ENCODE measurements around the gene TLK2.

The TLK2 gene

DNA sequence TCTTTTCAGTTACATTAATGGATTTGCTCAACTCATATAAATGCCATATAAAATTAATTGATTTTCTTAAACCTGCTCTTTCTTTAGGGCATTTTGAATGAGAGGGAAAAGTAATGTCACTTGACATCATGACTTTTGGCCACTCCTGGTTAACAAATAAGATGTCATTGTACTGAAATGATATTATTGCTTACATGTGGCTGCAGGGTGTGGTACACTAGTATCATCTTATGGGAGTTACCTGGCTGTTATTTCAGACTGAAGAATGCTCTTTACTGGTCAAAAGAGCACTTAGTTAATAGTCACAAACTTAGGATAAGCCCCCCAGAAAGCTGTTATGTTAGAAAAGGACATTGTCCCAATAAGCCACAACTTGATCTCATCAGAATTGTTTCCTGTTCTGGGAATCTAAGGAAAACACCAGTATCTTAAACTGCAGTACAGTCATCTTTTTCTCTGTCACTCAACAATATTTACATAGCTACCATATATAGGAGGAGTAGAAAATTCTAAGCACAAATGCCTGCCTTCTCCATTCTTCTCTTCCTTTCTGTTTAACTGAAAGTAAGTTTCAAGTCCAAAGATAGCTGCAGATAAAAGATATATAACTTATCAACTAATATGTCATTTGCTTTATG lies 95.0 kb downstream of the TLK2 start:
- TF ChIP-seq, protein P1, sequence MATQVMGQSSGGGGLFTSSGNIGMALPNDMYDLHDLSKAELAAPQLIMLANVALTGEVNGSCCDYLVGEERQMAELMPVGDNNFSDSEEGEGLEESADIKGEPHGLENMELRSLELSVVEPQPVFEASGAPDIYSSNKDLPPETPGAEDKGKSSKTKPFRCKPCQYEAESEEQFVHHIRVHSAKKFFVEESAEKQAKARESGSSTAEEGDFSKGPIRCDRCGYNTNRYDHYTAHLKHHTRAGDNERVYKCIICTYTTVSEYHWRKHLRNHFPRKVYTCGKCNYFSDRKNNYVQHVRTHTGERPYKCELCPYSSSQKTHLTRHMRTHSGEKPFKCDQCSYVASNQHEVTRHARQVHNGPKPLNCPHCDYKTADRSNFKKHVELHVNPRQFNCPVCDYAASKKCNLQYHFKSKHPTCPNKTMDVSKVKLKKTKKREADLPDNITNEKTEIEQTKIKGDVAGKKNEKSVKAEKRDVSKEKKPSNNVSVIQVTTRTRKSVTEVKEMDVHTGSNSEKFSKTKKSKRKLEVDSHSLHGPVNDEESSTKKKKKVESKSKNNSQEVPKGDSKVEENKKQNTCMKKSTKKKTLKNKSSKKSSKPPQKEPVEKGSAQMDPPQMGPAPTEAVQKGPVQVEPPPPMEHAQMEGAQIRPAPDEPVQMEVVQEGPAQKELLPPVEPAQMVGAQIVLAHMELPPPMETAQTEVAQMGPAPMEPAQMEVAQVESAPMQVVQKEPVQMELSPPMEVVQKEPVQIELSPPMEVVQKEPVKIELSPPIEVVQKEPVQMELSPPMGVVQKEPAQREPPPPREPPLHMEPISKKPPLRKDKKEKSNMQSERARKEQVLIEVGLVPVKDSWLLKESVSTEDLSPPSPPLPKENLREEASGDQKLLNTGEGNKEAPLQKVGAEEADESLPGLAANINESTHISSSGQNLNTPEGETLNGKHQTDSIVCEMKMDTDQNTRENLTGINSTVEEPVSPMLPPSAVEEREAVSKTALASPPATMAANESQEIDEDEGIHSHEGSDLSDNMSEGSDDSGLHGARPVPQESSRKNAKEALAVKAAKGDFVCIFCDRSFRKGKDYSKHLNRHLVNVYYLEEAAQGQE (IDR thresholded peaks at IDR 0.05; ENCODE audit: insufficient read depth in 1 of 2, low read depth in 2 of 2, low read length in 2 of 2), result no peak
- TF ChIP-seq POLR2AphosphoS5 (IDR thresholded peaks at IDR 0.05; ENCODE audit: low read depth, low read length), result no peak
- no peak for TF ChIP-seq SIN3A (IDR thresholded peaks at IDR 0.05; ENCODE audit: borderline replicate concordance, insufficient read depth, low read length)
- no peak for TF ChIP-seq TAF1 (IDR thresholded peaks at IDR 0.05; ENCODE audit: borderline replicate concordance, insufficient read depth, low read length)

DNA sequence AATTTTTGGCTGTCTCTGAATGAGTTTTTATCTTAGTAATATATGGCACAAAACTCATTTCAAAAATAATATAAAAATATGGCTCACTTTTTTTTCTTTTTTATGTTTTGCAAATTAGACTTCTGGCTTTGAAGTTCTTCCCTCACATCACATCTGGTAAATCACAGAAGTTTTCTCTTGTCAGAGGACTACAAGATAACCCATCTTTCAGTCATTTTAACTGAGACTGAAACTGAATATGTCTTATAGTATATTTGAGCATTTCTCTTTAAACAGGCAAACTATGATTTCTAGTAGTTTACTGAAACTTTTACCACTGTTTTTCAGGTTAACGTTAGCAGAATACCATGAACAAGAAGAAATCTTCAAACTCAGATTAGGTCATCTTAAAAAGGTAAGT lies 97.8 kb downstream of the TLK2 start:
- TF ChIP-seq POLR2AphosphoS5 (IDR thresholded peaks at IDR 0.05; ENCODE audit: low read depth, low read length) (no peak), TAF1 (IDR thresholded peaks at IDR 0.05; ENCODE audit: borderline replicate concordance, insufficient read depth, low read length) (no peak), SIN3A (IDR thresholded peaks at IDR 0.05; ENCODE audit: borderline replicate concordance, insufficient read depth, low read length) (no peak), FOXP2 (optimal IDR thresholded peaks at IDR 0.05; ENCODE audit: borderline replicate concordance, extremely low read depth, extremely low read length, insufficient read depth) (no peak)
- TF ChIP-seq, protein P1 (IDR thresholded peaks at IDR 0.05; ENCODE audit: insufficient read depth in 1 of 2, low read depth in 2 of 2, low read length in 2 of 2), result no peak

DNA sequence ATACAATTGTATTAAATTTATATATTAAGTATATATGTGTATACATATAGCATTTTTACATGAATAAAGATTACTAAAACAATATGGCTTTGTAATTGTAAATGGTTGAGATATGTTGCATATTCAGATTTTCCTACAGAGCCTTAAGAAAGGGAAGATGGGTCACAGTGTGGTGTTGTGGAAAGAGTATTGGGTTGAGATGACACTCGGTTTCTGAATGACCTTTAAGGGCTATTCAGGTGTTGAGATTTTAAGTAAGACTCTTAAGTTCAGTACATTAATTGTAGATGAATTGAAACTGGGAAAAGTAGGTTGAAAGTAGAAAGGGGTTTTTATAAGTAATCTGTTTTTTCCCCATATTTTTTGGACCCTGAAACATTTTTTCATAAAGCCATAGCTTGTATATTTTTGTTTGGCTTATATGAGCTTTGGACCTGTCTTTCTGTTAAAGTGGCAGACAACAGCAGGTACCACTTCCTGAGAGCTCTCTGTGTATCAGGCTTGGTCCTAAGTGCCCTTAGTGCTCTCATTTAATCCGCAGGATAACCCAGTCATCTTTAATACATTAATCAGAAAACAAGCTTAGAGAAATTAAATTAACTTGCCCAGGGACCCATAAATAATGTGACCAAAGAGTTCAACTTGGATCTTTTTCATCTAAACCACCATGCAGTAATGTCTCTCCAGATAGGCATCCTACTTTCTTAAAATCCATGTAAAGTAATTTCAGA lies 100.3 kb downstream of the TLK2 start:
- TF ChIP-seq FOXP2 (optimal IDR thresholded peaks at IDR 0.05; ENCODE audit: borderline replicate concordance, extremely low read depth, extremely low read length, insufficient read depth), result no peak
- TF ChIP-seq TAF1 (IDR thresholded peaks at IDR 0.05; ENCODE audit: borderline replicate concordance, insufficient read depth, low read length), result no peak
- TF ChIP-seq, protein P1 (IDR thresholded peaks at IDR 0.05; ENCODE audit: insufficient read depth in 1 of 2, low read depth in 2 of 2, low read length in 2 of 2), result no peak
- no peak for TF ChIP-seq POLR2AphosphoS5 (IDR thresholded peaks at IDR 0.05; ENCODE audit: low read depth, low read length)
- TF ChIP-seq SIN3A (IDR thresholded peaks at IDR 0.05; ENCODE audit: borderline replicate concordance, insufficient read depth, low read length), result no peak

DNA sequence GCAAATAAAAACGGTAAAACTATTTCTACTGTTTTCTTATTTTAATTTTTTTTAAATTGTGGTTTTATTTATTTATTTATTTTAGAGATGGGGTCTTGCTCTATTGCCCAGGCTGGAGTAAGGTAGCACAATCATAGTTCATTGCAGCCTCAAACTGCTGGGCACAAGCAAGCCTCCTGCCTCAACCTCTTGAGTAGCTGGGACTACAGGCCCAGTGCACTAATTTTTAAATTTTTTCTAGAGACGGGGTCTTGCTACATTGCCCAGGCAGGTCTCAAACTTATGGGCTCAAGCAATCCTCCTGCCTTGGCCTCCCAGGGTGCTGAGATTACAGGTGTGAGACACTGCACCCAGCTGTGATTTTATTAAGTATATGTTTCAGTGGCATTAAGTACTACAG lies 102.3 kb downstream of the TLK2 start:
- TF ChIP-seq FOXP2 (optimal IDR thresholded peaks at IDR 0.05; ENCODE audit: borderline replicate concordance, extremely low read depth, extremely low read length, insufficient read depth) (no peak), POLR2AphosphoS5 (IDR thresholded peaks at IDR 0.05; ENCODE audit: low read depth, low read length) (no peak), SIN3A (IDR thresholded peaks at IDR 0.05; ENCODE audit: borderline replicate concordance, insufficient read depth, low read length) (no peak), TAF1 (IDR thresholded peaks at IDR 0.05; ENCODE audit: borderline replicate concordance, insufficient read depth, low read length) (no peak)
- TF ChIP-seq, protein P1 (IDR thresholded peaks at IDR 0.05; ENCODE audit: insufficient read depth in 1 of 2, low read depth in 2 of 2, low read length in 2 of 2), result no peak

All from PFSK-1 (cell line).